ENCODE measurements around the gene RNF157.

RNF157 gene

DNA sequence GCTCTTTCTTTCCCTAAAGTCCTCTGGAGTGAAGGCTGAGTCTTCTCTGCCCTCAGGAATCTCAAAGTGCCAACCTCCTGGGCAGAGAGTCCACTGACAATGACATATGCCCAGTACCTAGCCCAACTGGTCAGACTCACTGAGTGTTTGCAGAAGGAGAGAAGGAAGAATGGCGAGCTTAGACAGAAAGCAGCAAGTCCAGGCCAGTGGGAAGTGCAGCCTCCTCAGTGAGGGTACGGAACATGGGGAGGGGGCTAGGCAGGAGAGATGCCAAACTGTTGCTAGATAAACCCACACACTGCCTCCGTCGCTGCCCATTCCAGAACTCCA lies 137.4 kb downstream of the RNF157 start:
- Mint-ChIP-seq H3K4me1 (ENCODE audit: low read depth) (peaks cover 28% of the 10 kb centered on the region), H3K9me3 (no peaks in the 10 kb centered on the region), H3K27me3 (no peaks in the 10 kb centered on the region), H3K36me3 (ENCODE audit: low read depth) (peaks cover 48% of the 10 kb centered on the region), H3K27ac (peak overlapping the region; percentile 98), H3K4me3 (peak overlapping the region; percentile 98)
- DNase-seq = no peak

DNA sequence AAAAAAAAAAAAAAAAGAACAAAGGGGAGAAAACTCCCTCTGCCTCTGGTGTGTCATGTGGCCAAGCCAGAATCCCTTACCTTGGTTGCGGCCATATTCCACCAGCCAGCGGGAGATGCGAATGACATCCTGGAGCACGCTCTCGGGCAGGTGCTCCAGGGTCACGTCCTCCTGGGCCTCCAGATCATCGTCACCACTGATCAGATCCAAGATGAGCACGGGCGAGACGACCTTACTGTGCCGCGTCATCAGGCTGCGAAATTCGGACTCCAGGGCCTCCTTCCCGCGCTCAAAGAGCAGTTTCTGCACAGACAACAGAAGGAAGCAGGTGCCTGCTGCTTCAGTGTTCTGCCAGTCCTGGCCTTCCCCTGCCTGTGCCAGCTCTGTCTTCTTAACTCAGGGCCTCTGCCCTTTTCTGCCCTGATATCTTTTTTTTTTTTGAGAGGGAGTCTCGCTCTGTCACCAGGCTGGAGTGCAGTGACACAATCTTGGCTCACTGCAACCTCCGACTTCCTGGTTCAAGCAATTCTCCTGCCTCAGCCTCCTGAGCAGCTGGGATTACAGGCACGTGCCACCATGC lies 142.5 kb downstream of the RNF157 start:
- no peak for DNase-seq
- Mint-ChIP-seq H3K27me3 (no peaks in the 10 kb centered on the region), H3K4me3 (no peak overlapping the region), H3K27ac (no peak overlapping the region), H3K4me1 (ENCODE audit: low read depth) (peaks cover 17% of the 10 kb centered on the region), H3K9me3 (no peaks in the 10 kb centered on the region), H3K36me3 (ENCODE audit: low read depth) (peaks cover 79% of the 10 kb centered on the region)

DNA sequence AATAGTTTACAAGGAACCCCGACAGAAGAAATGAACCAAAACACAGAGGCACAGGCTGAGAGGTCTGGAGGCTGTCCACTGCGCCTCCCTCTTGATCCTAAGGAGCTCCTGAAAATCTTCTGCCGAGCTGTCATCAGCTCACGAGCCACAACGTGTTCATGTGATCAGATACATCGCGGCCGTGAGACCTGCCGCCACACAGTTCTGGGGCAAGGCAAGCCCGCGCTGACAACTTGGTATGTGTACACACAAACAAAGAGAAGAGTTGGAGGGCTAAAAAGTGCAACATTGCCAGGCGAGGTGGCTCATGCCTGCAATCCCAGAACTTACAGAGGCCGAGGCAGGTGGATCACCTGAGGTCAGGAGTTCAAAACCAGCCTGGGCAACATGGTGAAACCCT lies 144.3 kb downstream of the RNF157 start:
- no peak for DNase-seq
- Mint-ChIP-seq H3K36me3 (ENCODE audit: low read depth) (peaks cover 79% of the 10 kb centered on the region), H3K9me3 (no peaks in the 10 kb centered on the region), H3K4me3 (no peak overlapping the region), H3K4me1 (ENCODE audit: low read depth) (peaks cover 3% of the 10 kb centered on the region), H3K27me3 (no peaks in the 10 kb centered on the region), H3K27ac (peak overlapping the region; percentile 11)

DNA sequence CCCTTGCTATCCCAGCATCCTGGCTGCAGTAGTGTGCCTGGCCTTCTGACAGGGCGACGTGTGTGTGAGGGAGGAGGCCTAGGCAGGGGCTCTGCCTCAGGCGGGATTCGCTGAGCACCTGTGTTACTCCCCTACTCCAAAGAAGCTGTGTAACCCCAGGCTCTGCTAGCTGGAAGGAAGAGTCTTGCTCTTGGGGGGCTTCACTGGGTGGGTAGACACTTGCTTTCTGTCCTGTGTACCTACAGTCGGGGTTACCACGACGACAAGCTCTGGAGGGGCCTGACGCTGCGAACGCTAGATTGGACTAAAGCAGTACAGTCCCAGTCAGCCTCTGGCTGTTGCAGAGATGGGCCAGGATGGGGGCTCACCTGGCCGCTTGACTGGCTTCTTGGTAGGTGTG lies 146.2 kb downstream of the RNF157 start:
- H3K36me3 Mint-ChIP-seq (ENCODE audit: low read depth) = peaks cover 81% of the 10 kb centered on the region

DNA sequence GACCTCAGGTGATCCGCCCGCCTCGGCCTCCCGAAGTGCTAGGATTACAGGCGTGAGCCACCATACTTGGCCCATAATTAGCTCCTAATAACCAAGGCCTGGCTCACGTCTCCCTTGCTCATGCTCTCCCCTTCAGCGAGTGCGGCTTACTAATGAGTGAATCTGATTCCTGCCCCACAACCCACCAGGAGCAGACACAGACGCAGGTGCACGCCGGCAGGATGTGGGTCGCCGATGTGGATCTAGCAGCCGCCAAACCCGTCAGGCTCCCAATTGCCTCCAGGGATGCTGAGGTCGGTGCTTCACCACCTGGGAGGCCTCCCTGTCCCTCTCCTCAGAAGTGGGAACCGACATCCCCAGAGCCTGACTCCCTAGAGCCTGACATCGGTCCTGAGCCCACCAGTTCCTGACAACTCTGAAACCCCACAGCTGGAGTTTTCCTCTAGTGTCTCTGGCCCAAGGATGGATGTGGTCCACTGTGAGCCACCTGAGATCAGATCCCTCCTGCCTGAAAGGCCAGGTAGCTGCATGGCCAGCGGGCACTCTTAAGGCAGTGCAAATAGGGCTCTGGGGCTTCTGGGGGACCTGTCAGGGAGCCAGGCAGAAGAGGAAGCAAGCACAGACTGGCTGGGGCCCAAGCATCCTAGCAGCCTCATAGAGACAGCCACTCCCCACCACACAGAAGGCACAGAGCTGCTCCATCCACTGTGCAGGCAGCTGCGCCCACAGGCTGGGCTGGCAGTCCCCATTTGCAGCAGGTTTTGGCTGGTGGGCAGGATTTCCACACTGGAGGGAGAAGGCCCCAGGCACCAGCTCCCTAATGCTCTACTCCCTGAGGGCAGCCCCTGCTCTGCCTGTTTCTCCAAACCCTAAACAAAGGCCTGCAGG lies 147.5 kb downstream of the RNF157 start:
- no peak overlapping the region for H3K4me3 Mint-ChIP-seq
- no peak overlapping the region for H3K27ac Mint-ChIP-seq
- H3K36me3 Mint-ChIP-seq (ENCODE audit: low read depth) = peaks cover 82% of the 10 kb centered on the region
- H3K9me3 Mint-ChIP-seq = no peaks in the 10 kb centered on the region
- DNase-seq = no peak
- H3K4me1 Mint-ChIP-seq (ENCODE audit: low read depth) = no peaks in the 10 kb centered on the region
- H3K27me3 Mint-ChIP-seq = no peaks in the 10 kb centered on the region

More for the DNA sequence above, 146.2 kb downstream of the RNF157 start:
- Mint-ChIP-seq H3K27ac (no peak overlapping the region), H3K9me3 (no peaks in the 10 kb centered on the region), H3K4me3 (no peak overlapping the region), H3K27me3 (no peaks in the 10 kb centered on the region), H3K4me1 (ENCODE audit: low read depth) (no peaks in the 10 kb centered on the region)
- DNase-seq = no peak
